HG02763 (cell line): Measurements from ENCODE around the gene IL12RB1.
"Not testable (repeated sequence)": the region's sequence is repeated elsewhere in the genome, so short reads cannot be mapped to it uniquely, and the experiment has no call there.

Experiments used
- ATAC-seq: cut with Tn5 transposase; IDR thresholded peaks from one replicate; pipeline ENCODE4 v1.9.1; 2021; ENCODE audit warnings: mild to moderate bottlenecking, moderate library complexity; ENCODE audit not compliant: unreplicated experiment

The IL12RB1 gene

GRCh38 chr19:18112989-18113478 is 26.3 kb upstream of the IL12RB1 start:
- no peak for ATAC-seq

GRCh38 chr19:18110609-18111232 is 24.0 kb upstream of the IL12RB1 start:
- ATAC-seq, result no peak

DNA sequence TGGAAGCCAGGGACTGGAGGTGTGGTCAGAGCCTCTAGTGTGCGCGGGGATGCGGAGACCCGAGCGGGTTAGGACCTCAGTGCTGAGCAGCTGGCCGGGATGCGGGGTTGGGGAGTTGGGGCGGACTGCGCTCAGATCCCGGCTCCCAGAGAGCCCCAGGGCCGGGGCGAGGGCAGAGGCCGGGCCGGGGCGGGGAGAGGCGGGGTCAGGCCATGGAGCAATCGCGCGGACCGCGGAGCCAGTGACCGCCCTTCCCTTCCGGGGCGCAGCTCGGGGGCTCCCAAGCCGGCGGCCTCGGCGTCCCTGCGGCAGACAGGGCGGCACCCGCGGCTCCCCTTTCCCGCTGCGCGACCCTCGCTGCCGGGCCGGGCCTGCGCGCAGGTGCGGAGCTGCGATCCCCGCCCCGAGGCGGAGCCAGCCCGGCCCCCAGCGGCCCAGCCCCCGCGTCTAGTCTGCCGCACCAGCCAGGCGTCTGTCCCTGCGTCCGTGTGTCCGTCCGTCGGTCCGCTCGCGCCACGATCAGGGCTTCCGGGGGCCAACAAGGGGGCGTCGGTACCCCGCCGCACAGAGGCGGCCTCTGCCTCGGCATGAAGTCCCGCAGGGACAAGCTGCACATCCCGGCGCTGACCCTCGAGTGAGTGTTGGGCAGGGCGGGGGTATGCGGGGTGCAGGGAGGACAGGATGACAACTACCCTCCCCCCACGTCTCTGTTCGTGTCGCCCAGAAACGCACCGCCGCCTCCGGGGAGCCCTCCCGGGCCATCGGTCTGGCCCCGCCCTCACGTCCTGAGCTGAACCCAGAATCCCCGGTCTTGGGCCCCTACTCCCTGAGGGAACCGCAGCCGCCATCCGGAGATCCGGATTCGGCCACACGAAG is 23.2 kb upstream of the IL12RB1 start:
- ATAC-seq, result peak; percentile 43

- ATAC-seq, result no peak
Observed at GRCh38 chr19:18109341-18109732, 22.6 kb upstream of the IL12RB1 start.

GRCh38 chr19:18108897-18109296 is 22.2 kb upstream of the IL12RB1 start:
- ATAC-seq, result no peak

DNA sequence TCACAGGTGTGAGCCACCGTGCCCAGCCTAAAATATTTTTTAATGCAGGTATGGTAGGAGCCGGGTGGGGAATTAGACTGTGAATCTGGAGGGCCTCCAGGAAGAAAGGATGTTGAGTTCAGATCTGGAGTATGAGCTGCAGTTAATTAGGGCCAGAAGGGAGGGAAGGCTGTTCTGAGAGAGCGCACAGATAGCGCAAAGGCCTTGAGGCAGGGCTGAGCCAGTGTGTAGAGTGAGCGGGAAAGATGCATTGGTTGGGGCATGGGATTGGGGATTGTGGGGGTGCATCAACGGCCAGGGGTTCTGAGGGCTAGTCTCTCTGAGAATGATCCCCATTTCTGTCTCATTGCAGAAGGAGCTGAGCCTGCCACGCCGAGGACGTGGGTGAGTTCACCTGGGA is 20.5 kb upstream of the IL12RB1 start:
- no peak for ATAC-seq

GRCh38 chr19:18105259-18105658 is 18.5 kb upstream of the IL12RB1 start:
- ATAC-seq, result not testable (repeated sequence)

- ATAC-seq, result no peak
Observed at GRCh38 chr19:18104793-18105131, 18.0 kb upstream of the IL12RB1 start.

- no peak for ATAC-seq
Observed at GRCh38 chr19:18102916-18103542, 16.3 kb upstream of the IL12RB1 start.

GRCh38 chr19:18101268-18101667 is 14.5 kb upstream of the IL12RB1 start:
- ATAC-seq, result no peak

DNA sequence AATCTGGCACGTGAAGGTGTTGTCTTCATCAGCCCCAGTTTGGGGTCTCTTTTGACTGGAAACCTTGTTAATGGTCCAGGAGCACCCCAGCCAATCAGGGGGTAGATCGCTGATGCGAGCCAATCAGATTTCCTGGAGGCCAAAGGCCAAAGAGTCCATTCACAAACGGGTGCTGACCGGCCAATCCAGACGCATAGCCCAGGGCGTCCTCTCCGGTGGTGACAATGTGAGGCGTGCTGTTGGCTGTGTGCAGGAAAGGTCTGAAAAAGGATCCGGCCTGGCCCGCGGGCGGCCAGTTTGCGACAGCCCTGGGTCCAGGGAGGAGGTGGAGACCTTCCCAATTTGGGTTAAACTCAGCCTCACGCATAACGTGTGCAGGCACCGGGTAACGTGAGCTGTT is 14.0 kb upstream of the IL12RB1 start:
- no peak for ATAC-seq

DNA sequence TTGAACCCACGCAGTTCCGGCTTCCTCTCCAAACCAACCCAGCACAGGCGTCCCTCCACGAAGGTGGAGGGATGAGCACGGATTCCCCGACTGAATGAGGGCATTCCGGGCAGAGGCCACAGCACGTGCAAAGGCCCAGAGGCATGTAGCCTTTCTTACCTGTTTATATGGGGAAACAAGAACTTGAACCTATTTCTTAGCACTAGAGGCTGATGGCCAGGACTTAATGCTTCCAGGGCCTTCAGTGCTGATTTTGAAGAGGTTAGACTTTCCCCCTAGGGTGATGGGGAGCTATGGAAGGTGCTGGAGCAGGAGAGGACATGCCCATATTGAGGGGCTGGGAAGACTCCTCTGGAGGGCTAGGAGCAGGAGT is 12.9 kb upstream of the IL12RB1 start:
- ATAC-seq, result no peak

GRCh38 chr19:18098891-18099622 is 12.3 kb upstream of the IL12RB1 start:
- ATAC-seq, result peak; percentile 51

DNA sequence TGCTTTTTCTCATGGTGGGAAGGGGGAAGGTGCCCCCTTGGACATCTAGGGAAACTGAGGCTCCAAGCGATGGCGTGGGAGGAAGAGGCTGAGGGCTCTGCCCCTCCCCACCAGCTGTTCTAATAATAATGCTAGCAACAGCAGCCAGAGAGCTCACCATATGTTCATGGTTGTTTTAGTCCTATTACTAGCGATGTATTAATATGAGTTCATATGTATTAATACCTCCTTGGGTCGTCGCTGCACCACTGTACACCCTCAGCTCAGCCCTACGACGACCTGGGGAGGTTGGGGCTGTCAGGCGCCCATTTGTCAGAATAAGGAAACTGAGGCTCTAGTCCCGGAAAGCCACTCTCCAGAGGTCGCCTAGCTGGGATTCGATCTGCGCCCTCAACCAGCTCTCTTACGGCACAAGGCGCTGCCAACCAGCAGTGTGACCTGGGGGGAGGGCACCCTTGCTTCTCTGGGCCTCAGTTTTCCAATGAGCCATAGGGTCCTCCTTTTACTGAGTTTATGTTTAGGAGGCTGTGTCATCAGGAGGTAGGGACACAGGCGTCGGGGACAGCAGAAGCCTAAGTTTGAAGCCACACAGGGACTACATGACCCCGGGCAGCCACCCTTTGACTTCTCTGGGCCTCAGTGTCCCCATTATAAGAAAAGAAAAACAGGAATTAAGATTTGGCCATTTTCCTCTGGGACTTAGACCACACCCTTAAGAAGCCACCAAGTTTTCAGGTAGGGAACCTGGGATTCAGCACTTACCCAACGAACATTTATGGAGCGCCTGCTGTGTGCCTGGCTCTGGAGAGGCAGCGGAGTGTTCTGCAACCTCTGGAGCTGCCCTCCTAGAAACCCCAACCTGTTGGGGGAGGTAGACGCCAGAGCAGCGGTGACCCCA is 11.5 kb upstream of the IL12RB1 start:
- no peak for ATAC-seq

DNA sequence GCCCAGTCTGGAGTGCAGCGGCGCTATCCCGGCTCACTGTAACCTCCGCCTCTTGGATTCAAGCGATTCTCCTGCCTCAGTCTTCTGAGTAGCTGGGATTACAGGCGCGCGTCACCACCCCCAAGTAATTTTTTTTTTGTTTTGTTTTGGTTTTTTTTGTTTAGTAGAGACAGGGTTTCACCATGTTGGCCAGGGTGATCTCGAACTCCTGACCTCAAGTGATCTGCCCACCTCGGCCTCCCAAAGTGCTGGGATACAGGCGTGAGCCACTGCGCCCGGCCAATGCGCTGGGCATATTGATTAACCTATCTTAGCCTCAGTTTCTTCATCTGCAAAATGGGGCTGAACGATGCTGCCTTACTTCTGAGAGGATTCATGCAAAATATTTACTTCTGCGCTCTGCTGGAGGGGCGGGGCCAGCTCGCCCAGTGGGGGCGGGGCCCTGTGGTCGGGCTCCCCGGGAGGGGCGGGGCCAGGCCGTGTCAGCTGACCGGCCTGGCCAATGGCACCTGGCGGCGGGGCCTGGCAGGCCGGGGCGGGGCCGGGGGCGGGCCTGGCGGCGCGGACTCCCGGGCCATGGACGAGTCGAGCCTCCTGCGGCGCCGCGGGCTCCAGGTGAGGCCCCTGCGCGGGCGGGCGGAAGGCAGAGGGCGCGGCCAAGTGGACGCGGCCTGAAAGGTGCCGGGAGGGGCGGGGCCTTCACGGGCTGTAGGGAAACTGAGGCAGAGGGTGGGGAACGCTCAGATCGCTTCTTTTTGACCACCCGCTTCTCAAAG is 10.7 kb upstream of the IL12RB1 start, which contains the start of gene MAST3:
Gene MAST3, plus strand, starts transcription at position 562 of the 776 bp plus-strand sequence. Its CDS starts 15 bp downstream, at position 577.
- peak; percentile 56 for ATAC-seq

DNA sequence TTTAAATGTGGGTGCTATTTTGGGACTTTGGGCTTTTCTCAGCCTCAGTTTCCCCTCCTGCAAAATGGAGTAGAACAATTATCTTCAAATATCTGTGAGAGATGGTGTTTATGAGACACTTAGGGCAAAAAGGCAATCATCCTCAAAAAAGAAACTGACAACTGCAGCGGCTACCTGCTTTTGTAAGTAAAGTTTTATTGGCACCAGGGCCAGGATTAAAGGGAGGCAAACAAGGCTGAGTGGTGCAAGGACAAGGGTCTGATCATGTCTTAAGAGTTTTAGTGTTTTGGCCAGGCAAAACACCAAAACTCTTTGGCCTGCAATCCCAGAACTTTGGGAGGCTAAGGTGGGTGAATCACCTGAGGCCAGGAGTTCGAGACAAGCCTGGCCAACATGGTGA is 9.5 kb upstream of the IL12RB1 start:
- no peak for ATAC-seq

- ATAC-seq, result no peak
Observed at GRCh38 chr19:18093439-18094161, 6.9 kb upstream of the IL12RB1 start.

DNA sequence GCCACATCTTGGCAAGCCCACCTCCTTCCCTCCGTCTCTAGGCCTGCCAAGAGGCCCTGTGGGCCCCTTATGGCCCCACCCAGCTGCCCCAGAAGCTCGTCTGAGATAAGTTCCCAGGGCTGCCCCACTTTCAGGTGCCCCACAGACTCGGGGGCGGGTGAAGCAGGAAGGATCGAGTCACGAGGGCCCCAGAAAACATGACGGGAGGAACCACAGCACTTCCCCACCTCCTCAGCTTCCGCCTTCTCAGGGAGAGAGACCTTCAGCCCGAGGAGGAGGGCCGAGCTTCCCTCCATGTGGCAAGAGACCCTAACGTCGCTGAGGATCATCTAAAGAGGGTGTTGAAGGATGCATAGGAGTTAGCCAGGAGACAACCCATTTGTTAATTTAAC is 4.5 kb upstream of the IL12RB1 start:
- ATAC-seq, result no peak
